ENCODE data around the gene VPS45.

Gene VPS45

DNA sequence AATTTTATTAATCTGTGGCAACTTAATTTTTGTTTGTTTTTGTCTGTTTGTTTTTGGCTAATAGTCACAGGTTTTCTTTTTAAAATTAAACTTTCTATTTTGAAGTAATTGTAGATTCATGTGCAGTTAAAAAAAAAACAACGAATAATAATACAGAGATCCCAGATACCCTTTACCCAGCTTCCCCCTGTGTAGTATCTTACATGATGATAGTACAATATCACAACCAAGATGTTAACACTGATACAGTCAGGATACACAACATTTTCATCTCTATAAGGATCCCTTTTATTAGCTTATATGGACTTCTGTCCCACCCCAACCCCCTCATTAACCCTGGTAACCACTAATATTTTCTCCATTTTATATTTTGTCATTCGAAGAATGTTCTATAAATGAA lies 5.9 kb downstream of the VPS45 start:
- no peak for DNase-seq

DNA sequence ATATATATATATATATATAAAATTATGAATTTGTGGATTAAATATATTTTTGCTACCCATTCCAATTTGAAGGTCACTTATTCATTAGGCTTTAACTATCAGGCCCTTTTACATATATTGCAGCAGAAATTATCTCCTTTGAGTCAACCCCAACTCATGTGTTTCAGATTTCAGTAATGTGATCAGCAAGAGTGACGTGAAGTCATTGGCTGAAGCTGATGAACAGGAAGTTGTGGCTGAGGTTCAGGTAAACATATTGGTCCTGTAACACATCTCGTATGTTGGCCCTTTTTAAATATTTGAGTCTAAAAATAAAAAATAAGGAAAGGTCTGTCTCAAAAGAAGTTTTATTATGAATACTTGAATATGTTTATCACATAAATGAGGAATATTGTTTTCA lies 8.5 kb downstream of the VPS45 start:
- no peak for DNase-seq

DNA sequence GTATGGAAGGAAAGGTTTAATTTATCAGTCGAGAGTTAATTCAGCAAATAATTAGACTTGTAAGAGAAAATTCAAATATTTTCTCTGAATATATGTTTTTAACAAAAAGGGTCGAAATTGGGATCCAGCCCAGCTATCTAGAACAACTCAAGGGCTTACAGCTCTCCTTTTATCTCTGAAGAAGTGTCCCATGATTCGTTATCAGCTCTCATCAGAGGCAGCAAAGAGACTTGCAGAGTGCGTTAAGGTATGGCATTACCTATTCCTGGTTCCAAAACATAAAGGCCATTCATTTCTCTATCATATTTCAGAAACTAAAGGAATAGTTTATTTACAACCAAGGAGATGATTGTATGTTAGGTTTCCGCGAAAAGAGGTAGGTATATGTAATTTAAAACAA lies 9.4 kb downstream of the VPS45 start:
- DNase-seq = no peak

DNA sequence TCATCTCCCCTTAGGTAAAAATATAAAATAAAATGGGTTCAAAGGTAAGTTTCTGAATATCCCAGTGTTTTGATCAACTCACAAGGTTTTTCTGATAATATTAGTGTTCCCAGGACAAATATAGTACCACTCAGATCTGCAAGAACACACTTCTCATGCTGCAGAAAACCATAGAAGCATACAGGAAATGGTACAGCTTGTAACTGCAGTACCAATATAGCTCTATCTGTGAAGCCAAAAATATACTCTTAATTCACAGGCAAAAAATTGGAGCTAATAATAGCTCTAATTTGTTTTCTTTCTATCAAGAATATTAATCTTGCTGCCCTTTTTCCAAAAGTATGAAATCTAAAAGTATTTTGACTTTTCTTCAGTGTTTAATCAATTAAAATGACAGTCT lies 13.2 kb downstream of the VPS45 start:
- no peak for DNase-seq

DNA sequence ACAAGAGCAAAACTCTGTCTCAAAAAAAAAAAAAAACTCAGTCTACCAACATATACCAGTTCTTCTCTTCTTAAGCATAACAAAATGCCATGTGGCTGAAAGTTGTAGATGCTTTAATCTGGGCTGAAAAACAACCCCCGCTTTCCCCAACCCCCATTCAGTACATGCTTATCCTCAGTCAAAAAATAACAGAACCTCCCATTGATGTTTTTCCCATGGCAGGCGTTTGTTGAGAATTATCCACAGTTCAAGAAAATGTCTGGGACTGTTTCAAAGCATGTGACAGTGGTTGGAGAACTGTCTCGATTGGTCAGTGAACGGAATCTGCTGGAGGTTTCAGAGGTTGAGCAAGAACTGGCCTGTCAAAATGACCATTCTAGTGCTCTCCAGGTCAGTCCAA lies 14.9 kb downstream of the VPS45 start:
- no peak for DNase-seq

DNA sequence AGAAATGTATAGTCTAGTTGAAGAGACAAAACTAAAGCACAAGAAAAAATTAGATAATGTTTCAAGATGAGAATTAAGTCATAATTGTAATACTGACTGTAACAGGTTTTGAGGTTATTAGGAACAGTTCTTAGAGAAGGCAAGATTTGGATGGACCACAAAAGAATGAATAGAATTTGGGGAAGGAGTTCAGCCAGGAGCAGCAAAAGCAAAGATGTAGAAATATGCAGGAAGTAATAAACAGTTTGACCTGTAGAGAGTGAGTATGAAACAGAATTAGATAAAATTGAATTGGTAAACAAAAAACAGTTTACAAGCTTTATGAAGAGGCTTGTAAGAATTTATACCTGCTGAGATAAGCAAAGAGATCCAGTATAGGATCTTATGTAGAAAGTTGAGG lies 16.3 kb downstream of the VPS45 start:
- DNase-seq = no peak

DNA sequence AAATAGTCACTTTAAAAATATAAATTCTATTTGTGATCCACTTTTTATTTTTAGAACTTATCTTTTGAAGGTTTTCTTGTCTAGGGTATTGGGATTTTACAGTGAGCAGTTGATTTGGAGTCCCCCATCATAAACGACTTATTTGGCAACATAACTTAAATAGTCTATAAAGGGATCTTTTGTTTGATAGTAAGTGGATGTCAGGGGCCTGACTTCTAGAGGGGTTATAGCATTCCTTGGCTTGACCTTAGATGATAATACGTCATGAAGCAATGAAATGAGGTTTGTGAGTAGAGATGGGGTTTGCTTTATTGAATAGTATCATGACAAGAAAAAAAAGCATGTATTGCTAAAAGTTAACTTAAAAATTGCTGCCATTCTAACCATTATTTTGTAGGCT lies 17.8 kb downstream of the VPS45 start:
- DNase-seq = no peak

DNA sequence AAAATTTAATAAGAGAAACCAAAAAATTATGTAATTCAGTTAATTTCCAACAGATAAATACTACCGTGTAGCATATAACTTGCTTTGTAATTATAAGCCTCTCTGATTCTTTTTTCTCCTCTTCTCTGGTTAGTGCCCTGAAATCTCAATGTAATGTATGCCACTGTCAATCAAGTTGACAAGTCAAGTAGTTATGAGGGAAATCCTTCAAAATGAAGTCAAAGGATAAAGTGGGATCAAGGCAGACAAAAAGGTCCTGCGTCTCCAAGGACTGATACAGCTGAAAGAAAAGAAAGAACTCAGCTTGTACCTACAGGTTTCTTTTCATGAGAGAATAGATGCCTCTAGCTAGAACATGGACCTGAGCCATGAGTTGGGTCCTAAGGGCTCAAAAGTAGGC lies 19.8 kb downstream of the VPS45 start:
- DNase-seq = no peak

DNA sequence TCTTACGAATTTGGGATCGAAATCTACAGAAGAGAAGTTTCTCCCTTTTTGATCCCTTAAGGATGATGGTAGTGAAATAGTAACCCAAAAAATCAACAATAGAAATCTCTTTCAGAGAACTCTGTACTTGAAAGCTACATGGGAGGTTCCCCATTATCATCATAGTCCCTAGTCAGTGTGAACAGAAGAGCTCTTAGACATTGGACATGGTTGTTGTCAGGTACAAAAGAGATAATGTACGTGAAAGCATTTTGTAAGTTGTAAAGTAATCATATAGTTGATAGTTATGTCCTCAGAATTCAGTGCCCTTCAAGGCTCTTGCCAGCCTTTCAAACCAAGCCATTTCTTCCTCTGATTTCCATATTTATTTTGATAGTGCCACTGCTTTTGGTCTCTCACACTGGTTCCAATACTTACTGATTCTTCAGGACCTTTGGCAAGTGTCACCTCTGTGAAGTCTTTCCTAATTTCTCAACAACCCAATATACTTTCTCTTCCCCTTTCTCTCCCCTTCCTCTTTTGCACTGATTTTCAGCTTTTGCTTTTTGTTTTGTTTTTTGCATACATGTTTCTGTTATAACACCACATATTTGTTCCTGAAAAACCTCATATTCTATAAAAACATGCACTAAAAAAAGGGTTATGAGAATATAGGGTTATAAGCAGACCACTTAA lies 22.4 kb downstream of the VPS45 start:
- no peak for DNase-seq

DNA sequence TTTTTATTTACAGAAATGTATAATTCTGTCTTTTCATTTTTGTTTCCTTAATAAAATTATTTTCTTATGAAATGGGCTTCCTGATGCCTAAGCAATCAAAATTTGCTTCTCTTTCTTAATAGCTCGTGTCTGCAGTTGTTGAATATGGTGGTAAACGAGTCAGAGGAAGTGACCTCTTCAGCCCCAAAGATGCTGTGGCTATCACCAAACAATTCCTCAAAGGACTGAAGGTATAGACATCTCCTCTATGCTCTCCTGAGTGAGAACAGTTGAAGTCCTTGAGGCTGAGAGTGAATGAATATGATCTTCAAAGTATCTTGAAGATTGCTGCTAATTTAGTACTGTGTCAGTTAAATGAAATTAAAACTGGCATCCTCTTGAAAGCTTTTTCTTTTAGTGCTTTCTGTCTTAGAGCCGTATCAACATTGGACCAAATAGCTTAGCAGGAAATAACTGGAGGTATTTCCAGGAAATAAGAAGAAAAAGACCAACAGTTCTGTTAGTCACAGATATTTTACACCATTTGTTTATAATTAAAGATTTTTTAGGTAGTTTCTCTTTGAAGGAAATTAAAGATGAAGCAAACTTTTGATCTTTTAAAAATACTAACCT lies 24.7 kb downstream of the VPS45 start:
- DNase-seq = no peak

DNA sequence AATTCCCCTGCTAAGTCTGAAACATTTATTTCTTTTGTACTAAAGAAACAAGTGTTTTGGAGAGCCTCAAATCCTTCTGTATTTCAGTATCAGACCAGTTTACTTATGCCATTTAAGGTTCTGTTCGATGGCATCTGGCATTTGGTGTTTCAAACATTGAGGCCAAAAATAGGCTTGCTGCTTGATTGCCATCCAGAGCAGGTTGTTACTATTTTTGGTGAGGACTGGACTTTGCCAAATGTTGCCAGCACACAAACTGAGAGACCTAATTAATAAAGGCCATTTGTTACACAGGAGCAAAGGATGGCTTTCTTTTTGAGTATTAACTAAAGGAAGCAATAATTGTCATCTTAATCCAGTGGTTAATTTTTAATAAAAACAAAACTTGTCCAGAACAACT lies 26.2 kb downstream of the VPS45 start:
- peak in 1 of 14 donors; percentile 96 for DNase-seq

DNA sequence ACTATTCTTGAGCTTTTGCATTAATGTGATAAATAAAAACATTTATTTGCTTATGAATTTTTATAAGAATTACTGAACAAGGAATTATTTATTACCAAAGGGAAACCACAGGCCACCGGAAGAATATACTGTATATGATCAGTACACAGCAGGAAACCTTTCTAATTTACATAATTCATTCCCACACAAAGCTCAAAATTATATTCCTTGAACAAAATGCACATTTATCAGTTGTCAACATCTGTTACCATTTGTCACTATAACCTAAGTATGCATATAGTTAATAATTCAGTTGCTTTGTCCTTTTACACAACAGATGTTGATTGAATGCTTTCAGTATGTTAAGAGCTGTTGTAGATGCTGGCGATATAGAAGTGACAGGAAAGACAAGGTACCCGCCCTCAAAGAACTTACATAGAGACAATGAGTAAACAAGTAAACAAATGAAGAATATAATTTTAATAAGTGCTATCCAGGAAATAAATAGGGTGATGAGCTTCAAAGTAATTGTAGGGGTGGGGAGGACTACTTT lies 27.2 kb downstream of the VPS45 start:
- DNase-seq = no peak

DNA sequence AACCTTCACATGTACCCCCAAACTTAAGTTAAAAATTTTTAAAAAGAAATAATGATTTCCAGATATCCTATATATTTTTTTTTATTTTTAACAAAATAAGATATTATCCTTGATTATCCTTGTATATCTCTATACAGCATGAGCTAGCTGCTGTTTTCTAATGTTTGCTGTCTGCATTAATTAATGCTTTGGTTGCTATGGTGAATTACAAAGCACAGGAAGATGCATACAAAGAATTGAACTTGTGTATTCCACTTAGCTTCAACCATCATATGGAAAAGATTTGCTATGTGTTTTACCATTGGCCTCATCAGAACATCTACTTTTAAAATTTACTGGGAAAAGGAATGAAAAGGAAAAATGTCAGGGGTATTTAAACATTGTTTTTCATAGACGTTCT lies 35.4 kb downstream of the VPS45 start:
- no peak for DNase-seq

DNA sequence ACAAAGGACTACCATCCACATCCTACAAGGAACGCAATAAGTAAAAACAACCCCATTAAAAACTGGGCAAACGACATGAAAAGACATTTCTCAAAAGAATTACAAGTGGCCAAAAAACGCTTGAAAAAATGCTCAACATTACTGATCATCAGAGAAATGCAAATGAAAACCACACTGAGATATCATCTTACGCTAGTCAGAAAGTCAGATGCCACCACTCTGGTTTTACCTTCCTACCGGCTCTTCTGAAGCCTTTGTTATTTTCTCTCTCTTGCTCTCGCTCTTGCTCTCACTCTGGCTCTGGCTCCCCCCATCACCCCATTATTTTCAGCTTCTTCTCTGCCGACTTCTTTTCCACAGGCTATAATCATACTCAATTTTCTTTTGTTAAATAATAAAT lies 38.8 kb downstream of the VPS45 start:
- DNase-seq = no peak

DNA sequence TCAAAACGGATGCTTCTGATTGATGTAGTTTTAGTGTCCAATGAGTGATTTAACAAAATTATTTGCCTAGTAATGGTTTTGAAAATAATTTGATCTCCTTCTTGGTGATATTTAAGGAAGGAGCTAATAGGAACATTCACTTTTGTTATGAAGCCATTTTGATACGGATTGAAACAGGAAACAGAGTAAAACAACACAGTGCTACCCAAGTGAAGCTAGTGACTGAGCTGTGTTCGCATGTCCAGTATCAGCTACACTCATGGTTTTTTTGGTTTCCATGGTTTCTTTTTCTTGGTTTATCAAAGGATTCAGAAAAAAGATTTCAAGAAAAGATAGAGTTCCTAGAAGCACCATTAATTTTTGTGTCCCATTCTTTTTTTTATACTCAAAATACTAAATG lies 42.0 kb downstream of the VPS45 start:
- no peak for DNase-seq

DNA sequence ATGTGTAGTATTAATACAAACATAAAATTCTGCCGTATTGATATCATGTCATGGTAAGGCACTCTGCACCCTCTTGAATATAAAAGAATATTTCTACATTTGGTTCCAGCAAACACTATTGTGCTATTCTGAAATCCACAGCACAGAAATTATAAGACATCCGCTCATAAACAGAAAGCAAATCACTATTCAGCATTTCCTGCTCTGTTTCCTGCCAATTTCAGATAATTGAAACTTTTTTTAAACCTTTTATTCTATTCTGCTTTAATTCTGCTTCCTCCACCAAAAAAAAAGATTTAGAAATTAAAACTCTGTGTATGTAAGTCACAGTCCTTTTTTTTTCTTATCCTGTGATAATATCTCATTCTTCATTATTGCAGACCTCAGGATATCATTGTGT lies 42.5 kb downstream of the VPS45 start:
- no peak for DNase-seq

DNA sequence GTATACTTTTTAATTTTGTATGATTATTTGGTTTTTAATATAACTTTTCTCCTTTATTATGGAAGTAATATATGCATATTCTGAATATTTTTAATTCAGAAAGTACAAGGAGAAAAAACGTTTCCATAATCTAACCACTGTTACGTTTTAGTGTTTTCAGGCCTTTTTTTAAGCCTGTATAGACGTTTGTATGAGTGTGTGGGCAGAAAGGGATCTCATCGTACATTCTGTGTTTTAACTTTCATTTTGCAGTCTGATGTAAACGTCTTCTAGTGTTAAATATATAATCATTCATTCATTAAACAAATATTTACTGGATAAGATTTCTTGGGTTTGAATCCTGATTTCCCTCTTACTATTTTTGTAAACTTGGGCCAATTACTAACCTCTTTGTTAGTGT lies 44.1 kb downstream of the VPS45 start:
- DNase-seq = no peak

DNA sequence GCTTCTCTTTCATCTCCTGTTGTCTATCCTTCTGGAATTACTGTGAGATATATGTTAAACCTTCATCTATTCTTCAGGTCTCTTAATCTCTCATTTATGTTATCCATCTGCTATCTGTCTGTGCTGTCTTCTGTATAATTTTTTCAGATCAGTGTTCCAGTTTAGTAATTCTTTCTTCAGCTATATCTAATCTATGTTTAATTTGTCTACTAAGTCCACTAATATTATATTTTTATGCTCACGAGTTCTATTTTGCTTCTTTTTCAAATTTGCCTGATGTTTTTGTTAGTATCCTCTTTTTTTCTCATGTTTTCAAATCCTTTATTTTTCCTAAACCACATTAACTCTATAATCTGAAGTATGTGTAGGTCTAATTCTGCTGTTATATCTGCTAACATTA lies 47.5 kb downstream of the VPS45 start:
- DNase-seq = no peak

DNA sequence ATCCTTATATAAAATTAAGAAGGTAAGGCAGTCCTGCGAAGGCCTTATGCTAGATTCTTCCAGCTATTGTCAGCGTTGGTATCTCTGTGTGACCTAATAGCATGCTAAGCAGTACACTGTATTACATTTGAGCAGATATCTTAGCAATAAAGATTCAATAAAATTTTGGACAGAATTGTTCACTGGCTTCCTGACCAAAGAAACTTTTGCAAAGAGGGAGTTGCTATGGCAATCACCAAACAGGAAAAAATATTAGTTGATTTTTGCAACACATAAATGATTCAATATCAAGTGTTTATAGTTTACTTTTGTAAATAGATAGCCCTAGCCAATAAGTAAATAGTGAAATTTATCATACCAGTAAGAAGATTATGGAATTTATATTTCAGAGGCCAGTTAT lies 51.1 kb downstream of the VPS45 start:
- no peak for DNase-seq

DNA sequence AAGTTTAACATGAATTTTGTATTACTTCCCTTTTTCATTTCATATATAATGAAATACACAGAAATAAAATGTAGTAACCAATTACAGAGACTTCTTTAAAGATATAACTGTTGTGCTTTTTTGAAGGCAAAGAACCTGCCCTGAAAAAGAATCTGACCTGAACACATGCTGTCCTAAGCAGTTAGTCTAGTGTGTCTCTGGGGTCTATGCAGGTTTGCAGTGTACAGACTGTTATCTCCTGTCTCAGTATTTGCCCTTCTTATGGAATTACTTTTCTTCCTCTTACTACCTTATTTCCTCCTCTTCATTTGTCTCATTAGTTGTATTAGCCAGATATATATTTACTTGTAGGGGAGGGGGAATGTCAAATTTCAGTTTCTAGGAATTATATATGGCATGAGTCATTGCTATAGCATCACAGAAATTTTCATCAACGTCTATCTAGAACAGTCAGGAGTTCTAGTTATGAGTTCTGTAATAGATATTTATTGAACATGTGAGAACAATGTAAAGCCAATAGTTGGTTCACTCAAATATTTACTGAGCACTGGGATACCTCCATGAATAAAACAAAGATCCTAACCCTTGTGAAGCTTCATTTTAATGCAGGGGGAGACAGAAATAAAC lies 53.8 kb downstream of the VPS45 start:
- DNase-seq = no peak

DNA sequence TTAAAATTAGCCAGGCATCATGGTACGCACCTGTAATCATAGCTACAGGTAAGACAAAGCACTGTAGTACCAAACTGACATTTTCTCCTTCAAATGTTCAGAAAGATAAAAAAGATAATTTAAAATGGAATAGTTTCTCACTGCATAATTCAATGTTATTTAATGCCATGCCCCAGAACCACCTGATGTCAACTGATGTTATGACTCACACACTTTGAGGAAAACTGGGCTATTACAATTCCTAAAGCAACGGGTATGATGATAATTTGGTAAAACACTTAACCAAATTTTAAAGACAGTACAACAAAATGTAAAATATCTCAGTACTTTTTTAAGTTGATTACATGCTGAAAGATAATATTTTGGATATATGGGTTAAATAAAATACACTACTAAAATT lies 59.2 kb downstream of the VPS45 start:
- DNase-seq = no peak

DNA sequence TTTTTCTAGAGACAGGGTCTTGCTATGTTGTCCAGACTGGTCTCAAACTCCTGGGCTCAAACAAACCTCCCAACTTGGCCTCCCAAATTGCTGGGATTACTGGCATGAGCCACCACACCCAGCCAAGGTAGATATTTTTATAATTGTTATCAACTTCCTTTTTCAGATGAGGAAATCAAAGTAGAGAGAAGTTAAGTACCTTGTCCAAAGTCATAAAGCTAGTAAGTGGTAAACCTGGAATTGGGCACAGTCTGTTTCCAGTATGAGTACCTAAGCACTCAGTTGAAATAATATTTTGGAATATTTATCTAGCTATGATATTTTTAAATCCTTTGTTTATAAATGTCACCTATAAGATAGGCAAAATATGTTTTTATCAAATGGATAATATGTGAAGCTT lies 59.9 kb downstream of the VPS45 start:
- DNase-seq = no peak

DNA sequence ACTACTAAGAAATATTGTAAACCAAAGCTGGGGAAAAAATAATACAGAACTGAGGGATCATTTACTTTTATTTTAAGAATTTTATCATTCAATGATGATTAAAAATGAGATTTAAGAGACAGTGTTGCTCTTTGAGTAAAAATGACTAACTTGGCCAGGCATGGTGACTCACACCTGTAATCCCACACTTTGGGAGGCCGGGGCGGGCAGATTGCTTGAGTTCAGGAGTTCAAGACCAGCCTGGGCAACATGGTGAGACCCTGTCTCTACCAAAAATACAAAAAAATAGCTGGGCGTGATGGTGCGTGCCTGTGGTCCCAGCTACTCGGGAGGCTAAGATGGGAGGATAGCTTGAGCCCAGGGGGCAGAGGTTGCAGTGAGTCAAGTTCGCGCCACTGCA lies 60.3 kb downstream of the VPS45 start:
- DNase-seq = no peak

DNA sequence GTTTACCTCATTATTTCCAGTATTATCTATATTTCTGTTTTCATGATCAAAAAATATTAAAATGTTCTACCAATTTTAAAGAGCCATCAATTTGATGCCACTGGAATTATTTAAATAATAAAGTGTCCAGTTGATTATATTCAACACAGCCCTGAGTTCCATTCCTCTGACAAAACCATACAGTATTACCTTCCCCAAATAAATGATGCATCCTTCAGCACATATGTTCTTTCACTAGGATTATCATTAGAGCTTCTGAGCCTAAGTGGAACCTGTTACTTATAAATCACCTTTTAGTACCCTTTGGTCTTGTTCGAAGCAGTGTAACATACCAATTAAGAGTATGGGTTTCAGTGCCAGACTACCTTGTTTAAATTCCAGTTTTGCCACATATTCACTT lies 64.8 kb downstream of the VPS45 start:
- DNase-seq = no peak
